ENCODE data around the gene ACKR1.

ACKR1 gene

DNA sequence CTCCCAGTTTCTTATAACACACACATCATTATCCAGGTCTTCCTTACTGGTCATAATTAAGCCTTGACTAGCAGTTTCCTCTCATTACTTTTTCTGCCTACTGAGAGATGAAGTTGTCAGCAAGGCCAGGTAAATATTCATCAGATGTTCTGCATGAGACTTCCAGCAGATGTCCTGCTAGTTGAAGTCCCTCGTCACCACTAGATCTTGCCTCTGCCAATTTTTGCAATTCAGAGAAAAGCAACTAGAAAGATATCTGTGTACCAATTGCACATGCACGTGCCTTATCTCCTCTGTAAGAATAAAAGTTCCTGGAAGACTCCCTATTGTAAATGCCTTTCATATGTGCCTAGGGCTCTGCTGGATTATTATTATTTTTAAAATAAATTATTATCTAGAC is 18.3 kb downstream of the ACKR1 start:
- no peak overlapping the region for H3K27ac ChIP-seq
- TF ChIP-seq, protein P1, sequence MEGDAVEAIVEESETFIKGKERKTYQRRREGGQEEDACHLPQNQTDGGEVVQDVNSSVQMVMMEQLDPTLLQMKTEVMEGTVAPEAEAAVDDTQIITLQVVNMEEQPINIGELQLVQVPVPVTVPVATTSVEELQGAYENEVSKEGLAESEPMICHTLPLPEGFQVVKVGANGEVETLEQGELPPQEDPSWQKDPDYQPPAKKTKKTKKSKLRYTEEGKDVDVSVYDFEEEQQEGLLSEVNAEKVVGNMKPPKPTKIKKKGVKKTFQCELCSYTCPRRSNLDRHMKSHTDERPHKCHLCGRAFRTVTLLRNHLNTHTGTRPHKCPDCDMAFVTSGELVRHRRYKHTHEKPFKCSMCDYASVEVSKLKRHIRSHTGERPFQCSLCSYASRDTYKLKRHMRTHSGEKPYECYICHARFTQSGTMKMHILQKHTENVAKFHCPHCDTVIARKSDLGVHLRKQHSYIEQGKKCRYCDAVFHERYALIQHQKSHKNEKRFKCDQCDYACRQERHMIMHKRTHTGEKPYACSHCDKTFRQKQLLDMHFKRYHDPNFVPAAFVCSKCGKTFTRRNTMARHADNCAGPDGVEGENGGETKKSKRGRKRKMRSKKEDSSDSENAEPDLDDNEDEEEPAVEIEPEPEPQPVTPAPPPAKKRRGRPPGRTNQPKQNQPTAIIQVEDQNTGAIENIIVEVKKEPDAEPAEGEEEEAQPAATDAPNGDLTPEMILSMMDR (conservative IDR thresholded peaks at IDR 0.05): no peak
- TF ChIP-seq ZFX (IDR thresholded peaks at IDR 0.05): no peak

DNA sequence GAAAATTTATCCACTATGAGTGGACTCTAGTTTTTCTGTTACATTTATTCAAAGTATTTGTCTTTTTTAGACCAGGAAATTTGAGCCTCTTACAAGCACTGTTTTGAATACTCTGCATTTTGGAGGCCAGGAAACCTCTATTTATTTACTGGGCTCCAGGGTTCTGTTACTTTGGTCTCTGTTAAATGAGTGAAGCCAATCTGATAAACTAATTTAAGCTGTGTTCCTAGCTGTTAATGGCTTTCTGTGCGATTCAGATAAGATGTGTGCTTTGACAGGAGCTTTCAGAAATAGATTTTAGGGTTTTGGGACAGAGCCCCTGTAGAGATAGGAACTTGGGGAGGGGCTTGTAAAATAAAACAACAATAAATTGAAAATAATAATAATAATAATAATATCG is 23.9 kb downstream of the ACKR1 start:
- H3K27ac ChIP-seq: no peak overlapping the region
- TF ChIP-seq ZFX (IDR thresholded peaks at IDR 0.05): no peak
- TF ChIP-seq, protein P1 (conservative IDR thresholded peaks at IDR 0.05): no peak

DNA sequence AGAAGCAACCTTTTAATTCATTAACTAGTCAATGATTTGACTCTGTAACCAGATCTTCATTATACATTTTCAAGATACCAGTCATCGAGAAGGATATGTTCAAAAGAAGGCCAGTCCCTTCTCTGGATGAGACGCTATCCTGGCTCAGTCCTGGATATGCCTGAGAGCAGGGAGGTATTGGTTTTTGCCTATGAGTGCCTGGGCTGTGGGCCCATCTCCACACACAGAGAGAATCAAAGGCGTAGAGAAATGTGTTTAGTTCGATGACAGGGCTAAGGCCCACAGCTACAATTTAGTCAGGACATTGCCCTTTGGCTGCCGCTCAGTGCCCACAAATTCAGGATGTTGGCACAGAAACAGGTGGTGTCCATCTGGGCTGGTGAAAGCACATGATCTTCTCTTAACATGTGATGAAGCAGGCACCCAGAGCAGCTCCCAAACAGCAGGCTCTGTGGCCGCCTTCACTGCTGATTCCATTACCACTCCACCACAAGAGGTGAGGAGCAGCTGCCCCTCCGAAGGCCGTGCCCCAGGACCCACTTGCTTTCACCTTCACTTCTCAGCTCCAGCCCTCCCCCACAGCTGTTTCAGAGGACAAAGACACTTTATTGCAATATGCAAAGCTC is 24.7 kb downstream of the ACKR1 start:
- TF ChIP-seq ZFX (IDR thresholded peaks at IDR 0.05): no peak
- TF ChIP-seq, protein P1 (conservative IDR thresholded peaks at IDR 0.05): no peak
- no peak overlapping the region for H3K27ac ChIP-seq

DNA sequence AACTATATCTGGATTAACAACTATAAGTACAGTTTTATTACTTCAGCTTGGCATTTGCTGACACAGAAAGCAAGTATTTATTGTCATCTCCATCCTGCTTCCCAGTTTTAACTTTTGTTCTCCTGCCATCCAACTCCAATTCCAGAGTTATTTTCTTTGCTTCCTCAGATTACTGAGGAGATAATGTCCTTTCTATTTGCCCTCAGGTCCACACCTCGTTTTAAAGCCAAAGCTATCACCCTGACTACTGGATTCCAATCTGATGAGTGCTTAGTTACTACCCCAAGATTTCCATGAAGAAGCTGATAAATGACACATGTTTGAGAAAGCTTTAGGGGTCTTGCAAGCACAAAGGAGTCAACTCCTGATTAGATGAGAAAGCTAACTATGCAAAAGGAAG is 25.2 kb downstream of the ACKR1 start:
- H3K27ac ChIP-seq: no peak overlapping the region
- no peak for TF ChIP-seq ZFX (IDR thresholded peaks at IDR 0.05)
- TF ChIP-seq, protein P1 (conservative IDR thresholded peaks at IDR 0.05): no peak

DNA sequence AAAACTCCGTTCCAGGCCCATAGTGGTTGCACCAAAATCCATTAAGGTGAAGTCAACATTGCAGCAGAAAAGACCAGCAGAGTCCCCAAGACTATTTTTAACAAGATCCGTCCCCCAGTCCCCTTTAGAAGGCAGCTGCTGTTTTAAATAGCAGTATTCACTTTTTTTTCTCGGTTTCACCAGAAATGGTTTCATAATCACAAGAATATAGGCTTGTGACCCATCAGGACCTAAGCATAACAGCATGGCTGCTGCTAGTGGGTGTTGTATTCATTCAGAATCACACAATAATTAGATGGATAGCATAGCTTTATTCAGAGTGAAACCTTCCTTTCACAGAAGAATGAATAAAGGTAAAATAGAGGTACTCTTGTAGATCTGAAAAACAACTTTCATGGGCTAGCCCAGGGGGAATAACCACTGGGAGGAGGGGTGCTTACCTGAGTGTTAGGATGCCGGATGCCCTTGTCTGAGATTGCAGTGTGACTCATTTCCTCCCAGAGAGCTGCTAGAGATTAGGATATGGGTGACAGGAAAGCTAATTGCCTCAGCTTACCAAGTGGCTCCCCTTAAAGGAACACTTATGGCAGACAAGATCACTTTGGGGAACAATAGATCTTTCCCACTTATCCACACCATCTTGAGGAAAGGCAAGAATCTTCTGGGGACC is 35.0 kb downstream of the ACKR1 start:
- no peak overlapping the region for H3K27ac ChIP-seq
- TF ChIP-seq ZFX (IDR thresholded peaks at IDR 0.05): no peak
- TF ChIP-seq, protein P1 (conservative IDR thresholded peaks at IDR 0.05): no peak

DNA sequence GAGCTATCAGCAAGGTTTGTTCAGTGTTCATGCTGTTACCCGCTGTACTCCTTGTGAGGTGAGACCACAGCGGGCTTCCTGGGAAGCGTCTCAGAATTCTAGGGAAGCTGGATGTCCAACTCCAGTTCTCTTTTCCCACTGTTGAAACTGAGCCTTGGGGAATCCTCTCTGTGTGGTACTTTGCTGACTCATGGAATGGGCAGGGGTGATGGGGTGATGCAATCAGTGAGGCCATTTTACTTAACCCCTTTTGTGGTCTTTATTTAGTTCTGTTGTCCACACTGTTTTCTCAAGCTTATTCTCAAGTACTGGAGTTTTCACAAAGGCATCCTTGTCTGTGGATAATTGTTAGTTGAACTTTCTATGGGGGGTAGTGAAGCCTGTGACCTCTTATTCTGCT is 42.6 kb downstream of the ACKR1 start:
- TF ChIP-seq ZFX (IDR thresholded peaks at IDR 0.05): no peak
- TF ChIP-seq, protein P1 (conservative IDR thresholded peaks at IDR 0.05): no peak

DNA sequence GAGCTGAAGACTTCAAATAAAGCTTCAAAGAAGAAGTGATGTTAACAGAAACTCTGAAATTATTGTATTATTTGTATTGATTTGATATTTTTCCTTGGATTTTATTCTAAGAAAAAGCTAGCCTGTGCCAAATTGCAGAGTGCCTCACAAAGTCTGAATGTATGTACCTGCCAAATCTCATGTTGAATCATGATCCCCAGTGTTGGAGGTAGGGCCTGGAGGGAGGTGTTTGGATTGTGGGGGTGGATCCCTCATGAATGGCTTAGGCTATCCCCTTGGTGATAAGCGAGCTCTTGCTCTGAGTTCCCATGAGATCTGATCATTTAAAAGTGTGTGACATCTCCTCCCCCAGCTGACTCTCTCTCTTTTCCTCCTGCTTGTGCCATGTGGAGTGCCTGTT is 43.6 kb downstream of the ACKR1 start:
- H3K27ac ChIP-seq: no peak overlapping the region
- TF ChIP-seq, protein P1 (conservative IDR thresholded peaks at IDR 0.05): no peak
- TF ChIP-seq ZFX (IDR thresholded peaks at IDR 0.05): no peak

More for the DNA sequence above, 42.6 kb downstream of the ACKR1 start:
- H3K27ac ChIP-seq: no peak overlapping the region
